Natural killer cell (primary cell): Measurements from ENCODE around the gene JADE2. TPM values are rescaled to one million over a fixed set of nuclear protein-coding genes. Genes with fewer than 3 reads are reported as not detected.

ENCODE experiments used
- ATAC-seq, 3 donors: fragments of 150-1000 bp in 2 of 3; fragments of 200-7000 bp in 1 of 3; cut with Tn5 transposase; 1 replicate in 1 of 3; 2 replicates in 2 of 3; pipeline ENCODE4 v1.10.0; 2021; ENCODE audit warnings: mild to moderate bottlenecking in 2 of 3, moderate library complexity in 2 of 3
- DNase-seq, 2 donors: peaks; one replicate each; pipeline versions ENCODE4 v3.0.0 to v3.0.0-alpha.2; 2013 to 2021; ENCODE audit warnings: mixed read lengths in 1 of 2
- H3K27ac ChIP-seq: one replicate; pipeline ENCODE4 v1.5.1; 2013; ENCODE audit warnings: mild to moderate bottlenecking, low read length
- H3K27me3 ChIP-seq: one replicate; pipeline ENCODE4 v1.6.1; 2013; ENCODE audit warnings: low read length; ENCODE audit not compliant: control insufficient read depth, insufficient read depth
- H3K36me3 ChIP-seq: one replicate; pipeline ENCODE4 v1.6.1; 2013; ENCODE audit warnings: low read length; ENCODE audit not compliant: control insufficient read depth, insufficient read depth
- H3K4me1 ChIP-seq: one replicate; pipeline ENCODE4 v1.6.1; 2013; ENCODE audit warnings: low read length; ENCODE audit not compliant: control insufficient read depth, insufficient read depth
- H3K4me3 ChIP-seq: one replicate; pipeline ENCODE4 v1.5.1; 2013; ENCODE audit warnings: low read length
- H3K9me3 ChIP-seq: one replicate; pipeline ENCODE4 v1.6.1; 2013; ENCODE audit warnings: low read length; ENCODE audit not compliant: control insufficient read depth, insufficient read depth
- H3K27ac Mint-ChIP-seq, 2 donors: one replicate each; pipeline ENCODE4 v1.8.0; 2022; ENCODE audit warnings: mild to moderate bottlenecking in 2 of 2, mixed read lengths in 2 of 2, moderate library complexity in 1 of 2
- H3K27me3 Mint-ChIP-seq, 2 donors: one replicate each; pipeline ENCODE4 v1.8.0; 2022; ENCODE audit warnings: low read depth in 2 of 2, mixed read lengths in 2 of 2
- H3K36me3 Mint-ChIP-seq: one replicate; pipeline ENCODE4 v1.8.0; 2022; ENCODE audit warnings: mixed read lengths
- H3K4me1 Mint-ChIP-seq, 2 donors: one replicate each; pipeline ENCODE4 v1.8.0; 2022; ENCODE audit warnings: mixed read lengths in 2 of 2
- H3K4me3 Mint-ChIP-seq: one replicate; pipeline ENCODE4 v1.8.0; 2022; ENCODE audit warnings: mild to moderate bottlenecking, moderate library complexity, mixed read lengths
- H3K9me3 Mint-ChIP-seq, 2 donors: one replicate each; pipeline ENCODE4 v1.8.0; 2022; ENCODE audit warnings: mixed read lengths in 2 of 2
- CTCF ChIP-seq: fragments of 200-600 bp; IDR thresholded peaks from one replicate; pipeline ENCODE4 v1.8.0; 2022; ENCODE audit warnings: antibody characterized with exemption
- WGBS: methylation state at CpG from one replicate; pipeline ENCODE4 v1.1.7; 2013; ENCODE audit warnings: missing lambda C conversion rate; ENCODE audit not compliant: insufficient coverage; 5-methylcytosine and 5-hydroxymethylcytosine counted together
- intact Hi-C: fragments of 100-400 bp; cut with micrococcal nuclease; formaldehyde crosslinking; loops from one replicate; pipeline ENCODE4 v1.14.2; 2022
- total RNA-seq, 4 donors: library from RNA; stranded (reverse); fragments of 120-200 nt in 1 of 4; gene quantifications; one replicate each; pipeline versions ENCODE4 v1.2.3 to v1.2.4, GENCODE V29; 2013 to 2022

JADE2 gene
- total RNA-seq, 3 donors from 2014 or later (not counting 1 experiment from before 2014, with no cell fraction given), result 130 to 174 (median 173) TPM

GRCh38 chr5:134547579-134547978 lies 22.1 kb downstream of the JADE2 start:
- H3K36me3 Mint-ChIP-seq, result no peaks in the 10 kb centered on the region

GRCh38 chr5:134547999-134548658 lies 22.7 kb downstream of the JADE2 start:
- no peak for TF ChIP-seq CTCF
- Histone ChIP-seq H3K27me3 (no peaks in the 10 kb centered on the region), H3K9me3 (no peaks in the 10 kb centered on the region), H3K36me3 (peaks cover 52% of the 10 kb centered on the region), H3K4me3 (no peak overlapping the region), H3K4me1 (peaks cover 60% of the 10 kb centered on the region), H3K27ac (no peak overlapping the region)
- no peak for DNase-seq
- Mint-ChIP-seq H3K27ac (peak overlapping the region; percentile 58 to 71), H3K4me3 (no peak overlapping the region), H3K4me1 (peaks cover 39 to 58% of the 10 kb centered on the region in 2 donors), H3K9me3 (no peaks in the 10 kb centered on the region), H3K36me3 (no peaks in the 10 kb centered on the region), H3K27me3 (no peaks in the 10 kb centered on the region)
- 96% methylated on average over 13 of the region's 13 CpGs for WGBS
- no peak for ATAC-seq
- intact Hi-C loops, result no loop called here

More at GRCh38 chr5:134547579-134547978, 22.1 kb downstream of the JADE2 start:
- WGBS, result 95% methylated on average over 2 of the region's 2 CpGs
- intact Hi-C loops, result no loop called here
- Histone ChIP-seq H3K27me3 (no peaks in the 10 kb centered on the region), H3K4me1 (peaks cover 62% of the 10 kb centered on the region), H3K36me3 (peaks cover 49% of the 10 kb centered on the region), H3K9me3 (no peaks in the 10 kb centered on the region), H3K27ac (no peak overlapping the region), H3K4me3 (no peak overlapping the region)
- ATAC-seq (no peak), DNase-seq (no peak)
- Mint-ChIP-seq H3K9me3 (no peaks in the 10 kb centered on the region), H3K27ac (peak overlapping the region in 1 of 2 donors; percentile 57), H3K27me3 (no peaks in the 10 kb centered on the region), H3K4me3 (no peak overlapping the region), H3K4me1 (peaks cover 39 to 58% of the 10 kb centered on the region in 2 donors)
- no peak for TF ChIP-seq CTCF

- no peak for ATAC-seq
- Histone ChIP-seq H3K4me1 (peaks cover 57% of the 10 kb centered on the region), H3K27ac (no peak overlapping the region), H3K4me3 (no peak overlapping the region), H3K36me3 (peaks cover 58% of the 10 kb centered on the region), H3K27me3 (no peaks in the 10 kb centered on the region), H3K9me3 (no peaks in the 10 kb centered on the region)
- Mint-ChIP-seq H3K27ac (peak overlapping the region in 1 of 2 donors; percentile 58), H3K4me1 (peaks cover 34 to 55% of the 10 kb centered on the region in 2 donors), H3K4me3 (no peak overlapping the region), H3K36me3 (no peaks in the 10 kb centered on the region), H3K27me3 (no peaks in the 10 kb centered on the region), H3K9me3 (no peaks in the 10 kb centered on the region)
- DNase-seq, result no peak
- no peak for TF ChIP-seq CTCF
- WGBS, result 55% methylated on average over 3 of the region's 3 CpGs
- intact Hi-C loops, result no loop called here
Observed at GRCh38 chr5:134549714-134550113, 24.2 kb downstream of the JADE2 start.
